HCT116 (cell line): Measurements from ENCODE around the gene YIPF3. TPM values are rescaled to one million over a fixed set of nuclear protein-coding genes. Genes with fewer than 3 reads are reported as not detected.

ENCODE experiments used
- ATAC-seq: fragments of 200-7000 bp; cut with Tn5 transposase; 2 replicates; pipeline ENCODE4 v1.9.1; 2020; ENCODE audit warnings: mild to moderate bottlenecking, moderate library complexity
- BruUV-seq: library from RNA; stranded (reverse); fragments of 400-500 nt; replicated peaks from 2 replicates; lab custom pipeline; 2021; lab: Mats Ljungman, UMichigan
- CTCF ChIA-PET: fragments of 300-600 bp; sonication (Branson Sonifier 250); formaldehyde crosslinking; loops from one replicate; lab custom pipeline; 2021; ENCODE audit warnings: antibody characterized with exemption; lab: Charles Lee
- POLR2A ChIA-PET: fragments of 300-600, 350-600 bp; sonication (Branson Sonifier 250); formaldehyde crosslinking; loops from one replicate; lab custom pipeline; 2021; ENCODE audit warnings: antibody characterized with exemption; lab: Charles Lee
- RAD21 ChIA-PET, 2 experiments: fragments of 300-600 bp; sonication (Branson Sonifier 250); formaldehyde crosslinking; loops; one replicate each; lab custom pipeline; 2023; ENCODE audit warnings: low total read pairs in 2 of 2; ENCODE audit not compliant: uncharacterized antibody in 2 of 2, unreplicated experiment in 2 of 2, low non-redundant PET in 1 of 2; lab: Charles Lee
- DNase-seq: peaks from one replicate; pipeline ENCODE4 v3.0.0-alpha.2; 2010; ENCODE audit warnings: low read depth, low spot score
- H2AFZ ChIP-seq: fragments of 200-600 bp; shearing (Covaris generic), sonication (generic); 2 replicates; pipeline ENCODE4 v1.6.1; 2017; ENCODE audit warnings: low read depth, mixed run types, mixed read lengths, antibody characterized with exemption, low read length; ENCODE audit not compliant: poor library complexity, severe bottlenecking
- H3K27ac ChIP-seq: 2 replicates; pipeline ENCODE4 v1.5.1; 2012; ENCODE audit warnings: low read depth, low read length
- H3K27me3 ChIP-seq: fragments of 200-600 bp; sonication (generic); 2 replicates; pipeline ENCODE4 v1.6.1; 2016; ENCODE audit warnings: mixed run types, low read length, mixed read lengths; ENCODE audit not compliant: insufficient read depth
- H3K36me3 ChIP-seq, 2 experiments: fragments of 200-500 bp in 1 of 2; fragments of 200-600 bp in 1 of 2; sonication (Bioruptor generic) in 1 of 2; sonication (generic) in 1 of 2; 2 replicates each; pipeline versions ENCODE4 v1.5.1 to v1.6.1; 2014 to 2016; ENCODE audit warnings: low read length in 2 of 2, inconsistent platforms in 1 of 2, mixed read lengths in 1 of 2, mixed run types in 1 of 2; ENCODE audit not compliant: insufficient read depth in 2 of 2, control insufficient read depth in 1 of 2
- H3K4me1 ChIP-seq, 2 experiments: fragments of 200-600 bp in 1 of 2; sonication (generic) in 1 of 2; 2 replicates each; pipeline versions ENCODE4 v1.5.1 to v1.6.1; 2012 to 2017; ENCODE audit warnings: low read length in 2 of 2, inconsistent platforms in 1 of 2, mild to moderate bottlenecking in 1 of 2, mixed read lengths in 1 of 2, mixed run types in 1 of 2, moderate library complexity in 1 of 2; ENCODE audit not compliant: insufficient read depth in 2 of 2, control insufficient read depth in 1 of 2
- H3K4me2 ChIP-seq: fragments of 200-600 bp; sonication (generic); 2 replicates; pipeline ENCODE4 v1.6.1; 2017; ENCODE audit warnings: mixed run types, low read length, mixed read lengths
- H3K4me3 ChIP-seq, 2 experiments: fragments of 200-600 bp in 1 of 2; sonication (generic) in 1 of 2; replicated peaks in 1 of 2; 2 replicates each; pipeline ENCODE4 v1.5.1; 2011 to 2016; ENCODE audit warnings: low read length in 2 of 2, control low read depth in 1 of 2, low read depth in 1 of 2, mild to moderate bottlenecking in 1 of 2, mixed read lengths in 1 of 2, mixed run types in 1 of 2
- H3K79me2 ChIP-seq: fragments of 200-600 bp; sonication (generic); 2 replicates; pipeline ENCODE4 v1.6.1; 2017; ENCODE audit warnings: mild to moderate bottlenecking, mixed run types, low read length, moderate library complexity, mixed read lengths; ENCODE audit not compliant: insufficient read depth
- H3K9ac ChIP-seq: fragments of 200-600 bp; sonication (generic); 2 replicates; pipeline ENCODE4 v1.6.1; 2016; ENCODE audit warnings: low read length, mixed read lengths
- H3K9me2 ChIP-seq: fragments of 200-600 bp; sonication (generic), shearing (Covaris generic); 2 replicates; pipeline ENCODE4 v1.6.1; 2017; ENCODE audit warnings: mixed run types, mild to moderate bottlenecking, moderate library complexity; ENCODE audit not compliant: insufficient read depth
- H3K9me3 ChIP-seq, 2 experiments: fragments of 200-500 bp in 1 of 2; fragments of 200-600 bp in 1 of 2; sonication (Bioruptor generic) in 1 of 2; sonication (generic) in 1 of 2; 2 replicates each; pipeline ENCODE4 v1.6.1; 2014 to 2017; ENCODE audit warnings: low read length in 2 of 2, mixed read lengths in 2 of 2, inconsistent platforms in 1 of 2, low read depth in 1 of 2, mild to moderate bottlenecking in 1 of 2, mixed run types in 1 of 2, moderate library complexity in 1 of 2; ENCODE audit not compliant: control insufficient read depth in 1 of 2, insufficient read depth in 1 of 2
- H4K20me1 ChIP-seq: fragments of 200-600 bp; sonication (generic), shearing (Covaris generic); 2 replicates; pipeline ENCODE4 v1.6.1; 2017; ENCODE audit warnings: mixed run types, mild to moderate bottlenecking, moderate library complexity; ENCODE audit not compliant: insufficient read depth
- CTCF ChIP-seq, 3 experiments: fragments of 200-600 bp in 1 of 3; sonication (generic) in 1 of 3; IDR thresholded peaks in 2 of 3; conservative IDR thresholded peaks in 1 of 3; 2 replicates each; pipeline ENCODE4 v1.5.1; 2012 to 2017; ENCODE audit warnings: low read depth in 2 of 3, low read length in 2 of 3, antibody characterized with exemption in 1 of 3, borderline replicate concordance in 1 of 3, control low read depth in 1 of 3, mild to moderate bottlenecking in 1 of 3, mixed read lengths in 1 of 3, mixed run types in 1 of 3, moderate library complexity in 1 of 3; ENCODE audit not compliant: insufficient read depth in 1 of 3
- EZH2 ChIP-seq: fragments of 200-600 bp; sonication (generic); IDR thresholded peaks from 2 replicates; pipeline ENCODE4 v1.6.1; 2017; ENCODE audit warnings: antibody characterized with exemption, mixed run types
- JUND ChIP-seq: IDR thresholded peaks from 2 replicates; pipeline ENCODE4 v1.6.1; 2012
- RAD21 ChIP-seq: IDR thresholded peaks from 2 replicates; pipeline ENCODE4 v1.6.1; 2012; ENCODE audit warnings: low read depth, mild to moderate bottlenecking
- REST ChIP-seq: IDR thresholded peaks from 2 replicates; pipeline ENCODE4 v1.6.1; 2012; ENCODE audit warnings: low read depth
- SIN3A ChIP-seq: IDR thresholded peaks from 2 replicates; pipeline ENCODE4 v1.6.1; 2012; ENCODE audit warnings: low read depth
- SP1 ChIP-seq: IDR thresholded peaks from 2 replicates; pipeline ENCODE4 v1.6.1; 2012; ENCODE audit warnings: low read depth
- SRF ChIP-seq: IDR thresholded peaks from 2 replicates; pipeline ENCODE4 v1.6.1; 2012; ENCODE audit warnings: low read depth
- TCF7L2 ChIP-seq: IDR thresholded peaks from 2 replicates; pipeline ENCODE4 v1.7.0; 2011; ENCODE audit warnings: borderline replicate concordance, inconsistent platforms; ENCODE audit not compliant: insufficient read depth, insufficient read length; ENCODE audit errors: extremely low read depth
- YY1 ChIP-seq: IDR thresholded peaks from 2 replicates; pipeline ENCODE4 v1.6.1; 2011; ENCODE audit warnings: low read length, low read depth, moderate library complexity, mild to moderate bottlenecking; ENCODE audit not compliant: insufficient replicate concordance; ENCODE audit errors: extremely low read depth
- ZFX ChIP-seq: fragments of 450-650 bp; IDR thresholded peaks from 2 replicates; pipeline ENCODE4 v1.6.1; 2017
- ZNF274 ChIP-seq: fragments of 200-500 bp; sonication (Bioruptor generic); IDR thresholded peaks from 2 replicates; pipeline ENCODE4 v1.6.1; 2014; ENCODE audit warnings: mild to moderate bottlenecking, low read depth, low read length, inconsistent platforms
- intact Hi-C: fragments of 100-400 bp; cut with micrococcal nuclease; formaldehyde crosslinking; loops from 2 replicates; pipeline ENCODE4 v1.10.0; 2022
- total RNA-seq: library from RNA; stranded (reverse); gene quantifications from one replicate; pipeline ENCODE4 v1.2.1, GENCODE V29; 2021; ENCODE audit not compliant: unreplicated experiment
- TF ChIP-seq, protein P1 (sequence below): IDR thresholded peaks from 2 replicates; pipeline ENCODE4 v1.6.1; 2012
- TF ChIP-seq, protein P2 (sequence below): IDR thresholded peaks from 2 replicates; pipeline ENCODE4 v1.6.1; 2012

YIPF3 gene
- total RNA-seq, 1 experiment from 2014 or later = 84.5 TPM

GRCh38 chr6:43464337-43464736 is 52.4 kb downstream of the YIPF3 start:
- POLR2A ChIA-PET = no interaction called here

More at GRCh38 chr6:43464337-43464736, 52.4 kb downstream of the YIPF3 start:
- intact Hi-C loops = no loop called here
- no TSS peak for BruUV-seq
- Histone ChIP-seq H3K9ac (no peak overlapping the region), H3K4me3 (no peak overlapping the region), H3K4me1 (no peaks in the 10 kb centered on the region), H3K27ac (no peak overlapping the region), H3K9me3 (no peaks in the 10 kb centered on the region), H2AFZ (no peak overlapping the region), H3K9me2 (no peaks in the 10 kb centered on the region), H3K79me2 (no peaks in the 10 kb centered on the region), H3K36me3 (no peaks in the 10 kb centered on the region), H3K4me2 (no peak overlapping the region), H3K27me3 (no peaks in the 10 kb centered on the region), H4K20me1 (no peaks in the 10 kb centered on the region)
- DNase-seq = no peak
- TF ChIP-seq, protein P1, sequence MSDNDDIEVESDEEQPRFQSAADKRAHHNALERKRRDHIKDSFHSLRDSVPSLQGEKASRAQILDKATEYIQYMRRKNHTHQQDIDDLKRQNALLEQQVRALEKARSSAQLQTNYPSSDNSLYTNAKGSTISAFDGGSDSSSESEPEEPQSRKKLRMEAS = no peak
- TF ChIP-seq JUND = no peak
- TF ChIP-seq, protein P2, sequence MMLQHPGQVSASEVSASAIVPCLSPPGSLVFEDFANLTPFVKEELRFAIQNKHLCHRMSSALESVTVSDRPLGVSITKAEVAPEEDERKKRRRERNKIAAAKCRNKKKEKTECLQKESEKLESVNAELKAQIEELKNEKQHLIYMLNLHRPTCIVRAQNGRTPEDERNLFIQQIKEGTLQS = no peak
- TF ChIP-seq CTCF (IDR thresholded peaks at IDR 0.05 in 2 of 3, conservative IDR thresholded peaks at IDR 0.05 in 1 of 3; ENCODE audit: borderline replicate concordance in 1 of 3, insufficient read depth in 1 of 3, low read depth in 2 of 3, low read length in 2 of 3) = no peak
- no peak for TF ChIP-seq SP1
- no peak for TF ChIP-seq SRF
- no peak for TF ChIP-seq YY1
- TF ChIP-seq RAD21 = no peak
- TF ChIP-seq SIN3A = no peak
- TF ChIP-seq ZFX = no peak
- TF ChIP-seq REST = no peak
- no peak for TF ChIP-seq ZNF274
- no peak for TF ChIP-seq EZH2
- TF ChIP-seq TCF7L2 = no peak
- CTCF ChIA-PET = interaction anchor here (0.7 kb wide), 1 partner anchor 19 kb away, joined by 3 read pairs; no protein-coding TSS in a partner anchor
- no peak for ATAC-seq
- RAD21 ChIA-PET = no interaction called here
